ENCODE results near the gene SNX25. TPM values are rescaled to one million over a fixed set of nuclear protein-coding genes. Genes with fewer than 3 reads are reported as not detected.

The SNX25 gene
- total and polyA plus RNA-seq, 5 donors = 10.5 to 19.9 (median 19.3) TPM

DNA sequence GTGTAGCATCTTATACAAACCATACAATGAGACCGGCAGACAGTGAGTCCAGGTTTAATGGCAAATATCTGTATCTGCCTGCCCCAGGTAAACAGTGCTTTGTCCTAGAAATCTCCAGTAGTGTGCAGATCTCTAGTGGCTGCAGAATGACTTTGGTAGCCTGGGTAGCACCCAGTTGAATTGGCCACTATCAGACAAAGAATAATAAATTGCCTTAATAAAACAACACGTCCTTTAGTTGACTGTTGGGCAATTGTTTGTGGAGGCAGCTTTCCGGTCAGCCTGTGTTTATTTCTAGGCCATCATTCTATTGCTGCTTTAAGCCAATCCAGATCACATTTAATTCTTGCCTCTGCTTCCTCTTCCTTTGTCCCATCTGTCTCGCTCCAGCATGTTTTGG, 52.5 kb downstream of the SNX25 start:
- ATAC-seq (no peak), DNase-seq (no peak)
- no peak overlapping the region for H3K4me3 ChIP-seq (ENCODE audit: low read length)
- peak overlapping the region; percentile 27 for H3K27ac ChIP-seq (ENCODE audit: low read length)
- H3K9me3 ChIP-seq (ENCODE audit: control insufficient read depth, low read length) = no peaks in the 10 kb centered on the region
- no peaks in the 10 kb centered on the region for H3K4me1 ChIP-seq (ENCODE audit: control insufficient read depth, insufficient read depth, low read length)
- WGBS = 77% methylated on average over 4 of the region's 4 CpGs
- intact Hi-C loops (cut with DNase I) = no loop called here
- no peaks in the 10 kb centered on the region for H3K27me3 ChIP-seq (ENCODE audit: control insufficient read depth, insufficient read depth)

DNA sequence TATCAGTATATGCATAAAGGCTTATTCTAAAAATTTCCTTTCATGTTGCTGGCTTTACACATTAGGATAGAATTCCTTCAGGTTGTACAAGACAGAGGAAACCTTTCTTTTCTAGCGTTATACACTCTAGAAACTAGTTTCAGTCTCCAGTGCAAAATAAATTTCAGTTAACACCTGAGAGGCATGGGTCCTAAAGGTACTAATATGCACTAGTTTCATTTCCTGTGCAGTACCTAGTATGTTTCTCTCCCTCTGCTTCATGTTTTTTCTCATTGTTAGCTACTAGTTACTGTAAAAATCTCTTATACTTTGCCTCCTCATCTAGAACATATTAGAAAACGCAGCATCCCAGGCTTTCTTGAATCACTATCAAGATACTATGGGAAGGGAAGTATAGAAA, 54.0 kb downstream of the SNX25 start:
- 90% methylated on average over 2 of the region's 2 CpGs for WGBS
- H3K27ac ChIP-seq (ENCODE audit: low read length) = no peak overlapping the region
- H3K4me3 ChIP-seq (ENCODE audit: low read length) = no peak overlapping the region
- H3K4me1 ChIP-seq (ENCODE audit: control insufficient read depth, insufficient read depth, low read length) = no peaks in the 10 kb centered on the region
- ATAC-seq (no peak), DNase-seq (no peak)
- H3K27me3 ChIP-seq (ENCODE audit: control insufficient read depth, insufficient read depth) = no peaks in the 10 kb centered on the region
- intact Hi-C loops (cut with DNase I) = no loop called here
- no peaks in the 10 kb centered on the region for H3K9me3 ChIP-seq (ENCODE audit: control insufficient read depth, low read length)

DNA sequence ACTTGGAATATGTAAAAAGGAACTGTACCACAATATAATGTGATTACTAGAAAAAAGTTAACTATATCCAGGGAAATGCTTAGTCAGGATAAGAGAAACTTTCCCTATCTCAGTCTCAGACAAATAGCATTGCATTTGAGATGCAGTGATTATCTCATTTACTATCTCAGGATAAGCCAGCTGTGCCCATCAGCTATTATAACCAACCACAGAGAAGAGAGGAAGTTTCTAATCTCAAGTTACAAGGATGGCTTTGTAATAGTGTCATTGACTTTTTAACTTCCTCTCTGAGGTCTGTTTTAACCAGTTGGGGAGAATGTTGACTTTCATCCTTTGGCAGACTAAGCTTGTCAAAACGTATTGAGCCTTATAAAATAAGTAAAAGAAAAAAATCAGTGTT, 56.5 kb downstream of the SNX25 start:
- no peak for DNase-seq
- ATAC-seq = no peak
- Histone ChIP-seq H3K27ac (ENCODE audit: low read length) (no peak overlapping the region), H3K4me3 (ENCODE audit: low read length) (no peak overlapping the region), H3K27me3 (ENCODE audit: control insufficient read depth, insufficient read depth) (no peaks in the 10 kb centered on the region), H3K9me3 (ENCODE audit: control insufficient read depth, low read length) (no peaks in the 10 kb centered on the region), H3K4me1 (ENCODE audit: control insufficient read depth, insufficient read depth, low read length) (no peaks in the 10 kb centered on the region)
- 50% methylated on average over 1 of the region's 1 CpG for WGBS
- intact Hi-C loops (cut with DNase I) = no loop called here

GRCh38 chr4:185269286-185269685, 59.9 kb downstream of the SNX25 start:
- Histone ChIP-seq H3K4me1 (ENCODE audit: control insufficient read depth, insufficient read depth, low read length) (no peaks in the 10 kb centered on the region), H3K4me3 (ENCODE audit: low read length) (no peak overlapping the region), H3K9me3 (ENCODE audit: control insufficient read depth, low read length) (no peaks in the 10 kb centered on the region), H3K27me3 (ENCODE audit: control insufficient read depth, insufficient read depth) (no peaks in the 10 kb centered on the region), H3K27ac (ENCODE audit: low read length) (no peak overlapping the region)
- intact Hi-C loops (cut with DNase I) = no loop called here
- DNase-seq (no peak), ATAC-seq (no peak)
- WGBS = 70% methylated on average over 4 of the region's 4 CpGs

DNA sequence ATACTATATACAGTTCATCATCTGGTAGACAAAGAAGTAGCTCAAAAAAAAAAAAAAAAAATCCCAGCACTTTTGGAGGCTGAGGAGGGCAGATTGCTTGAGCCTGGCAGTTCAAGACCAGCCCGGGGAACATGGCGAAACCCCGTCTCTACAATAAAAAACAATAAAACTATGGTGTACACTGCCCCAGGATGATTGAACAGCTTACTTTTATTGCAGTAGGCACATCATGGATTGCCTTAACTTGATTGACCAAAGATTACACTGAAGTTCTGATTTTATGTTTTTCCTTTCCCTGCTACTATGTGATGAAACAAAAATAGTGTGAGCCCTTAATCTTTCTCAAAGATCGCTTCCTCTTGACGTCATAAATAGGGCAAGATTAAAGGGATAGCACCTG, 60.6 kb downstream of the SNX25 start:
- intact Hi-C loops (cut with DNase I) = no loop called here
- Histone ChIP-seq H3K9me3 (ENCODE audit: control insufficient read depth, low read length) (no peaks in the 10 kb centered on the region), H3K27me3 (ENCODE audit: control insufficient read depth, insufficient read depth) (no peaks in the 10 kb centered on the region), H3K4me1 (ENCODE audit: control insufficient read depth, insufficient read depth, low read length) (no peaks in the 10 kb centered on the region), H3K27ac (ENCODE audit: low read length) (no peak overlapping the region), H3K4me3 (ENCODE audit: low read length) (no peak overlapping the region)
- ATAC-seq = no peak
- WGBS = 90% methylated on average over 5 of the region's 5 CpGs
- DNase-seq = no peak

GRCh38 chr4:185270885-185271284, 61.5 kb downstream of the SNX25 start:
- intact Hi-C loops (cut with DNase I) = no loop called here

GRCh38 chr4:185272245-185272644, 62.8 kb downstream of the SNX25 start:
- ATAC-seq (no peak), DNase-seq (no peak)
- 97% methylated on average over 6 of the region's 6 CpGs for WGBS
- intact Hi-C loops (cut with DNase I) = no loop called here
- Histone ChIP-seq H3K9me3 (ENCODE audit: control insufficient read depth, low read length) (no peaks in the 10 kb centered on the region), H3K27ac (ENCODE audit: low read length) (no peak overlapping the region), H3K4me1 (ENCODE audit: control insufficient read depth, insufficient read depth, low read length) (no peaks in the 10 kb centered on the region), H3K27me3 (ENCODE audit: control insufficient read depth, insufficient read depth) (no peaks in the 10 kb centered on the region), H3K4me3 (ENCODE audit: low read length) (no peak overlapping the region)

More at GRCh38 chr4:185270885-185271284, 61.5 kb downstream of the SNX25 start:
- ATAC-seq = no peak
- no peak for DNase-seq
- Histone ChIP-seq H3K9me3 (ENCODE audit: control insufficient read depth, low read length) (no peaks in the 10 kb centered on the region), H3K27ac (ENCODE audit: low read length) (no peak overlapping the region), H3K27me3 (ENCODE audit: control insufficient read depth, insufficient read depth) (no peaks in the 10 kb centered on the region), H3K4me1 (ENCODE audit: control insufficient read depth, insufficient read depth, low read length) (no peaks in the 10 kb centered on the region), H3K4me3 (ENCODE audit: low read length) (no peak overlapping the region)
- 96% methylated on average over 6 of the region's 6 CpGs for WGBS

DNA sequence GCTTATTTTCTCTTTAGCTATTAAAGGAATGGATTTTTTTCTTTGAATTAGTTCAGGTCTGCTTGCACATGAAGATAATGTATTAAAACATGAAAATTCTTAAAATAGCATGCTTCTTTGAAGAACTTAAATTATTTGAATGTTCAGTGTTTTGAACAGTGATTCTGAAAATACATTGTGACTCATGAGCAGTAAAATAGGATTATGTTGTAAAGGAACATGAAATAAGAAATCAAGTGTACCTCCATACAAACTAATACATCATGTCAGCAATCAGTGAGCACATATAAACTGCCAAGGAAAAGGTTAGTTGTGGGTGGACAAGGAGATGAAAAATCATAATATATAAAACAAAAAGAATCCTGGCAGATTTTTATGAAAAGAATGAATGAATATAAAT, 66.1 kb downstream of the SNX25 start:
- H3K9me3 ChIP-seq (ENCODE audit: control insufficient read depth, low read length) = no peaks in the 10 kb centered on the region
- H3K4me3 ChIP-seq (ENCODE audit: low read length) = no peak overlapping the region
- no peaks in the 10 kb centered on the region for H3K4me1 ChIP-seq (ENCODE audit: control insufficient read depth, insufficient read depth, low read length)
- DNase-seq (no peak), ATAC-seq (no peak)
- H3K27me3 ChIP-seq (ENCODE audit: control insufficient read depth, insufficient read depth) = no peaks in the 10 kb centered on the region
- intact Hi-C loops (cut with DNase I) = no loop called here
- no peak overlapping the region for H3K27ac ChIP-seq (ENCODE audit: low read length)

DNA sequence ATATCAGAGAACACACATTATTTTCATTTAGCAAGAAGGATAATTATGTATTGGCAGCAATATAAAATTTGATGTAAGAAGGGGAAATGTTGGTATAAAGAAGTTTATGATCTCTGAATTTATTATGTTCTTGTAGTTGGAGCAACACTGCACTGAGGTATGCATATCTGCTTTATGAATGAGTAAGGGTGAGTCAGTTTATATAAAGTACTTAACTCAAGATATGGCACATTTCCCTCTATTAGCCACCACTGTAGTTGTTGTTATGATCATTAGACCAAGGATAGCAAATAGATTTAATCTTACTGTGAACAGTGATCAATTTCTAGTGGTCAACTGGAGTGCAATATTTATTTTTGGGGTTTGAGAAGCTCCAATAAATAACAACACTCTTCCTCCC, 66.6 kb downstream of the SNX25 start:
- H3K27me3 ChIP-seq (ENCODE audit: control insufficient read depth, insufficient read depth) = no peaks in the 10 kb centered on the region
- no peaks in the 10 kb centered on the region for H3K4me1 ChIP-seq (ENCODE audit: control insufficient read depth, insufficient read depth, low read length)
- H3K4me3 ChIP-seq (ENCODE audit: low read length) = no peak overlapping the region
- H3K27ac ChIP-seq (ENCODE audit: low read length) = no peak overlapping the region
- intact Hi-C loops (cut with DNase I) = no loop called here
- no peaks in the 10 kb centered on the region for H3K9me3 ChIP-seq (ENCODE audit: control insufficient read depth, low read length)
- no peak for ATAC-seq
- DNase-seq = no peak

DNA sequence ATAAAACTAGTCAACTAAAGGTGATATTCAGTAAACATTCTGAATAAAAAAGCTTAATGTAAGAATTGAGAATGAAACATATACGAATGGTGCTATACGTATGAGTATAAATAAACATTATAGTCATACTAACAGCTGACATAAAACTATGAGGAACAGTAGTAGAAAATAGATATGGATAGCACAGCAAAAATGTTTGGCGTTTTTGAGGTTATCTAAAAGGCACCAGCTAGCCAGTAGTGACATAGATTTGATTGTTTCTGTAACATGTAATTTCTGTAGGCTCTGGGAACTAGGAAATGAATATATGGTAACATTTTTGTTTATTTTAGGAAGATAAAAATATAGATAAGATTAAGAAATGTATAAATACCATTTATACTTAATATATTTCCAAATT, 69.3 kb downstream of the SNX25 start:
- no peak for DNase-seq
- Histone ChIP-seq H3K4me3 (ENCODE audit: low read length) (no peak overlapping the region), H3K9me3 (ENCODE audit: control insufficient read depth, low read length) (no peaks in the 10 kb centered on the region), H3K4me1 (ENCODE audit: control insufficient read depth, insufficient read depth, low read length) (no peaks in the 10 kb centered on the region), H3K27ac (ENCODE audit: low read length) (no peak overlapping the region), H3K27me3 (ENCODE audit: control insufficient read depth, insufficient read depth) (no peaks in the 10 kb centered on the region)
- WGBS = 72% methylated on average over 3 of the region's 3 CpGs
- no peak for ATAC-seq
- intact Hi-C loops (cut with DNase I) = no loop called here

DNA sequence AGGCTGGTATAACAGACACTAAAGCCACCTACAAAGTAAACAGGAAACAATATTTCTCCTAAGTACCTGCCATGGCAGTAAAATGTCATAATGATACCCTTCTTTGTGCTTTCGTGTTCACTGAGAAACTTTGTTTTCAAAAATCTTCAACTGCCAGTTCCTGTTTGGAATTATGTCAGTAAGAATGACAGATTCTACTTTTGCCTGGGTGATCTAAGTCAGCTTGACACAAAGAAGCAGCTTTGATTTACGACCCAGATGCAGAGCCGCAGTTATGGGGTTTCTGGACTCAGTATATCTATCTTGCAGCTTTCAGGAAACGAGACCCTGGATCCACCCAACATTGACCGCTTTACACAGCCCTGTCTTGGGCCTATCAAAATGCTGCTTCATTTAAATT, 71.2 kb downstream of the SNX25 start:
- H3K4me1 ChIP-seq (ENCODE audit: control insufficient read depth, insufficient read depth, low read length) = no peaks in the 10 kb centered on the region
- intact Hi-C loops (cut with DNase I) = loop anchor here in 1 of 4 donors (10.0 kb wide), 1 partner anchor 66 kb away; no protein-coding TSS in a partner anchor
- 85% methylated on average over 5 of the region's 5 CpGs for WGBS
- no peaks in the 10 kb centered on the region for H3K27me3 ChIP-seq (ENCODE audit: control insufficient read depth, insufficient read depth)
- no peak for DNase-seq
- no peaks in the 10 kb centered on the region for H3K9me3 ChIP-seq (ENCODE audit: control insufficient read depth, low read length)
- no peak overlapping the region for H3K4me3 ChIP-seq (ENCODE audit: low read length)
- no peak overlapping the region for H3K27ac ChIP-seq (ENCODE audit: low read length)
- ATAC-seq = no peak

GRCh38 chr4:185282968-185283367, 73.6 kb downstream of the SNX25 start:
- ATAC-seq = no peak
- H3K27ac ChIP-seq (ENCODE audit: low read length) = no peak overlapping the region
- no peak overlapping the region for H3K4me3 ChIP-seq (ENCODE audit: low read length)
- no peak for DNase-seq
- intact Hi-C loops (cut with DNase I) = loop anchor here in 1 of 4 donors (10.0 kb wide), 1 partner anchor 68 kb away; no protein-coding TSS in a partner anchor
- no peaks in the 10 kb centered on the region for H3K9me3 ChIP-seq (ENCODE audit: control insufficient read depth, low read length)
- H3K4me1 ChIP-seq (ENCODE audit: control insufficient read depth, insufficient read depth, low read length) = no peaks in the 10 kb centered on the region
- H3K27me3 ChIP-seq (ENCODE audit: control insufficient read depth, insufficient read depth) = no peaks in the 10 kb centered on the region
- 94% methylated on average over 1 of the region's 1 CpG for WGBS

Measured in right cardiac atrium (tissue), 5 donors.